ENCODE measurements around the gene PSMD5. TPM values are rescaled to one million over a fixed set of nuclear protein-coding genes. Genes with fewer than 3 reads are reported as not detected.

Gene PSMD5
- total and polyA plus RNA-seq, 9 of the 15 experiments (the other 6 are each of a cell fraction or from before 2014, with no cell fraction given): 46.4 to 148 (median 76.3) TPM

DNA sequence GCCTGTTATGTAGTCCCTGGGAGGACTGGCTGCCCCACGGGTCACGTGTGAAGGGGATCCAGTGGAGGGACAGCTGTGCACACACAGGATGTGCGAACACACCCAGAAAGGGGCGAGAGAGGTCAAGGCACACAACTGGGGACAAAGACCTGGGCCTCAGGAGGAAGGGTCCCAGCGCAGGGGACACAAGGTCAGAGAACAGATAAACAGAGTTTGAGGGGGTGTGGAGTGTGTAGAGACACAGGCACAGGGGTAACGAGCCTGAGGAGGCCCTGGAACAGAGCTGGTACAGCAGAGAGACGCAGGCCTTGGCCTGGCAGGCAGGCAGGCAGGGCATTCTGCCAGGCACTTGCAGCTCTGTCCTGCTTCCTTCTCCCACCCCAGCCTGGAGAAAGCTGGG is 14.8 kb upstream of the PSMD5 start:
- intact Hi-C loops (cut with micrococcal nuclease) (no loop called here), in situ Hi-C loops (cut with MboI) (no loop called here)
- H4K20me1 ChIP-seq (replicated peaks; ENCODE audit: control insufficient read depth, insufficient read depth, low read length): no peaks in the 10 kb centered on the region
- H3K4me3 ChIP-seq: no peak overlapping the region
- FAIRE-seq (no peak), DNase-seq (ENCODE audit: extremely low read depth in 1 of 4, low spot score in 3 of 4) (peak in 1 of 4 experiments; percentile 36), ATAC-seq (no peak)
- ChIA-PET CTCF (ENCODE audit: low intra/inter-chr PET ratio) (no interaction called here), POLR2A (interaction anchor here (0.6 to 5.9 kb wide), 10 partner anchors 9 to 151 kb away, joined by 3 to 78 read pairs (median 4); partner anchors contain the start of gene PSMD5)
- H3K79me2 ChIP-seq (ENCODE audit: control insufficient read depth, insufficient read depth, low read length): no peaks in the 10 kb centered on the region
- peaks cover 0 to 7% of the 10 kb centered on the region in 2 experiments; a peak in 1 of 5 replicates for H3K4me1 ChIP-seq (replicated peaks in 1 of 2; ENCODE audit: control insufficient read depth in 2 of 2, insufficient read depth in 2 of 2, low read length in 2 of 2)
- TF ChIP-seq ZNF224 (CRISPR knock-in tag; IDR thresholded peaks at IDR 0.05): no peak
- peak; percentile 17; the same call in 1 of the 2 replicates for TF ChIP-seq SUPT5H (IDR thresholded peaks at IDR 0.05)
- 0 out of 2 replicates have a peak, but pooled peaks have one; percentile 6 for TF ChIP-seq STAG1 (CRISPR knock-in tag; IDR thresholded peaks at IDR 0.05; ENCODE audit: borderline replicate concordance)
- no peak for TF ChIP-seq ZNF121 (CRISPR knock-in tag; conservative IDR thresholded peaks at IDR 0.05)
- peak; percentile 15; the same call in 1 of the 2 replicates for TF ChIP-seq POLR2A (conservative IDR thresholded peaks at IDR 0.05)
- no peak for TF ChIP-seq ZKSCAN1 (IDR thresholded peaks at IDR 0.05; ENCODE audit: low read depth, low read length)
- TF ChIP-seq POLR2G (IDR thresholded peaks at IDR 0.05; ENCODE audit: low read depth, low read length): peak; percentile 30; the same call in 1 of the 2 replicates
- TF ChIP-seq, protein P1, sequence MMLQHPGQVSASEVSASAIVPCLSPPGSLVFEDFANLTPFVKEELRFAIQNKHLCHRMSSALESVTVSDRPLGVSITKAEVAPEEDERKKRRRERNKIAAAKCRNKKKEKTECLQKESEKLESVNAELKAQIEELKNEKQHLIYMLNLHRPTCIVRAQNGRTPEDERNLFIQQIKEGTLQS (IDR thresholded peaks at IDR 0.05): no peak
- TF ChIP-seq, protein P1 (CRISPR knock-in tag; conservative IDR thresholded peaks at IDR 0.05): 0 out of 2 replicates have a peak, but pooled peaks have one; percentile 38
- TF ChIP-seq, protein P2, sequence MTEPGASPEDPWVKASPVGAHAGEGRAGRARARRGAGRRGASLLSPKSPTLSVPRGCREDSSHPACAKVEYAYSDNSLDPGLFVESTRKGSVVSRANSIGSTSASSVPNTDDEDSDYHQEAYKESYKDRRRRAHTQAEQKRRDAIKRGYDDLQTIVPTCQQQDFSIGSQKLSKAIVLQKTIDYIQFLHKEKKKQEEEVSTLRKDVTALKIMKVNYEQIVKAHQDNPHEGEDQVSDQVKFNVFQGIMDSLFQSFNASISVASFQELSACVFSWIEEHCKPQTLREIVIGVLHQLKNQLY (CRISPR knock-in tag; conservative IDR thresholded peaks at IDR 0.05): 0 out of 4 replicates have a peak, but pooled peaks of 1 of the 2 experiments have one; percentile 64
- peak; percentile 63; the same call in 1 of the 2 replicates for TF ChIP-seq CBFB (CRISPR knock-in tag; IDR thresholded peaks at IDR 0.05)
- peaks cover 5% of the 10 kb centered on the region for H3K9me1 ChIP-seq (ENCODE audit: control insufficient read depth, insufficient read depth, low read length)
- no peak overlapping the region for H3K4me2 ChIP-seq (ENCODE audit: insufficient read depth, low read length)
- 90% methylated on average over 7 of the region's 7 CpGs for WGBS (ENCODE audit: insufficient coverage, low coverage, missing lambda C conversion rate)
- H3K36me3 ChIP-seq (ENCODE audit: control insufficient read depth, insufficient read depth, low read length): peaks cover 96% of the 10 kb centered on the region
- H2AFZ ChIP-seq (ENCODE audit: low read depth, low read length): no peak overlapping the region
- no peaks in the 10 kb centered on the region for H3K9me3 ChIP-seq (replicated peaks; ENCODE audit: control insufficient read depth, insufficient read depth, low read depth, low read length)
- peak overlapping the region in 1 of 2 experiments; percentile 30; a peak in 2 of 4 replicates for H3K9ac ChIP-seq (ENCODE audit: insufficient read depth in 1 of 2, low read depth in 2 of 2, low read length in 2 of 2)
- H3K27ac ChIP-seq (ENCODE audit: extremely low read depth, low read depth, low read length): no peak overlapping the region
- no TSS peak for BruUV-seq (replicated peaks)
- no peaks in the 10 kb centered on the region for H3K27me3 ChIP-seq (ENCODE audit: control insufficient read depth in 2 of 2, insufficient read depth in 2 of 2, low read length in 2 of 2)
